B cell (primary cell): ENCODE data around the gene ADAMTSL2. TPM values are rescaled to one million over a fixed set of nuclear protein-coding genes. Genes with fewer than 3 reads are reported as not detected.

Experiments used
- ATAC-seq: fragments of 200-7000 bp; cut with Tn5 transposase; one replicate; pipeline ENCODE4 v1.10.0; 2021; ENCODE audit warnings: low read depth, mild to moderate bottlenecking, moderate number of reproducible peaks, moderate library complexity
- CTCF ChIA-PET: fragments of 350-600 bp; sonication (Branson Sonifier 250); formaldehyde crosslinking; loops from one replicate; lab custom pipeline; 2021; ENCODE audit warnings: antibody characterized with exemption, inconsistent platforms; lab: Charles Lee
- POLR2A ChIA-PET: fragments of 350-600 bp; sonication (Branson Sonifier 250); formaldehyde crosslinking; loops from one replicate; lab custom pipeline; 2021; ENCODE audit warnings: antibody characterized with exemption; lab: Charles Lee
- DNase-seq: peaks from one replicate; pipeline ENCODE4 v3.0.0; 2013
- H2AFZ ChIP-seq: 2 replicates; pipeline ENCODE4 v1.6.1; 2012; ENCODE audit warnings: mild to moderate bottlenecking, low read depth, low read length; ENCODE audit not compliant: insufficient read depth, poor library complexity, severe bottlenecking
- H3K27ac ChIP-seq, 2 donors: 1 replicate in 1 of 2; 2 replicates in 1 of 2; pipeline ENCODE4 v1.5.1; 2012 to 2013; ENCODE audit warnings: low read length in 2 of 2, mild to moderate bottlenecking in 2 of 2, moderate library complexity in 1 of 2
- H3K27me3 ChIP-seq, 4 experiments: fragments of 200-600 bp in 1 of 4; sonication (generic) in 1 of 4; replicated peaks in 1 of 4; 1 replicate in 2 of 4; 2 replicates in 2 of 4; pipeline versions ENCODE4 v1.6.1 to v1.7.0; 2013 to 2016; ENCODE audit warnings: low read length in 3 of 4, mild to moderate bottlenecking in 2 of 4, mixed read lengths in 1 of 4, moderate library complexity in 1 of 4; ENCODE audit not compliant: insufficient read depth in 4 of 4, control insufficient read depth in 3 of 4; ENCODE audit errors: control extremely low read depth in 1 of 4
- H3K36me3 ChIP-seq, 2 experiments: replicated peaks in 1 of 2; 1 replicate in 1 of 2; 2 replicates in 1 of 2; pipeline versions ENCODE4 v1.6.1 to v1.7.1; 2013; ENCODE audit warnings: low read length in 1 of 2; ENCODE audit not compliant: insufficient read depth in 2 of 2, control insufficient read depth in 1 of 2; ENCODE audit errors: control extremely low read depth in 1 of 2, extremely low read depth in 1 of 2
- H3K4me1 ChIP-seq, 2 donors: fragments of 200-600 bp in 1 of 2; sonication (generic) in 1 of 2; 1 replicate in 1 of 2; 2 replicates in 1 of 2; pipeline versions ENCODE4 v1.5.1 to v1.6.1; 2013 to 2017; ENCODE audit warnings: low read length in 2 of 2; ENCODE audit not compliant: control insufficient read depth in 2 of 2, insufficient read depth in 2 of 2
- H3K4me2 ChIP-seq: replicated peaks from 2 replicates; pipeline ENCODE3; 2012; ENCODE audit warnings: mild to moderate bottlenecking, low read depth, low read length; ENCODE audit not compliant: poor library complexity, severe bottlenecking
- H3K4me3 ChIP-seq, 5 experiments: fragments of 200-600 bp in 1 of 5; sonication (generic) in 1 of 5; 1 replicate in 3 of 5; 2 replicates in 2 of 5; pipeline versions ENCODE4 v1.5.1 to v1.7.0; 2011 to 2016; ENCODE audit warnings: low read length in 4 of 5, mild to moderate bottlenecking in 4 of 5, low read depth in 2 of 5, control low read depth in 1 of 5, moderate library complexity in 1 of 5; ENCODE audit not compliant: insufficient read depth in 1 of 5; ENCODE audit errors: control extremely low read depth in 1 of 5, extremely low read depth in 1 of 5
- H3K79me2 ChIP-seq: fragments of 200-600 bp; sonication (generic); one replicate; pipeline ENCODE4 v1.6.0; 2016; ENCODE audit warnings: low read length; ENCODE audit not compliant: control insufficient read depth, insufficient read depth
- H3K9ac ChIP-seq: fragments of 200-600 bp; sonication (generic); 2 replicates; pipeline ENCODE4 v1.6.1; 2017; ENCODE audit warnings: mild to moderate bottlenecking, low read length, moderate library complexity
- H3K9me3 ChIP-seq, 3 donors: one replicate each; pipeline versions ENCODE4 v1.6.1 to v1.7.1; 2013; ENCODE audit warnings: low read length in 2 of 3; ENCODE audit not compliant: control insufficient read depth in 2 of 3, insufficient read depth in 1 of 3; ENCODE audit errors: control extremely low read depth in 1 of 3
- H4K20me1 ChIP-seq: 2 replicates; pipeline ENCODE4 v1.6.0; 2012; ENCODE audit warnings: mild to moderate bottlenecking, low read length; ENCODE audit not compliant: insufficient read depth, control insufficient read depth, poor library complexity, severe bottlenecking
- H3K27ac Mint-ChIP-seq: one replicate; pipeline ENCODE4 v1.8.0; 2021; ENCODE audit warnings: mixed read lengths
- H3K27me3 Mint-ChIP-seq: one replicate; pipeline ENCODE4 v1.8.0; 2021; ENCODE audit warnings: mixed read lengths
- H3K4me1 Mint-ChIP-seq: one replicate; pipeline ENCODE4 v1.8.0; 2021; ENCODE audit warnings: mixed read lengths
- H3K4me3 Mint-ChIP-seq: one replicate; pipeline ENCODE4 v1.8.0; 2021; ENCODE audit warnings: mixed read lengths
- H3K9me3 Mint-ChIP-seq: one replicate; pipeline ENCODE4 v1.8.0; 2022; ENCODE audit warnings: mixed read lengths; ENCODE audit not compliant: insufficient read depth
- EZH2 ChIP-seq: IDR thresholded peaks from 2 replicates; pipeline ENCODE4 v1.6.1; 2012; ENCODE audit warnings: borderline replicate concordance, low read depth, mild to moderate bottlenecking, moderate library complexity, low read length; ENCODE audit not compliant: insufficient read depth, poor library complexity, severe bottlenecking
- WGBS: methylation state at CpG from one replicate; pipeline ENCODE4 v1.1.5; 2013; ENCODE audit warnings: missing lambda C conversion rate; ENCODE audit not compliant: insufficient coverage; 5-methylcytosine and 5-hydroxymethylcytosine counted together
- intact Hi-C: fragments of 100-400 bp; cut with micrococcal nuclease; formaldehyde crosslinking; loops from one replicate; pipeline ENCODE4 v1.10.0; 2022
- polyA plus RNA-seq: library from polyadenylated mRNA; depleted of rRNA; stranded (reverse); fragments of >200 nt; gene quantifications from 2 replicates; pipeline ENCODE4 v1.2.3, GENCODE V29; 2012
- total RNA-seq, 2 donors: library from RNA; stranded (reverse); fragments of 120-200 nt in 1 of 2; gene quantifications; 1 replicate in 1 of 2; 2 replicates in 1 of 2; pipeline versions ENCODE4 v1.2.3 to v1.2.4, GENCODE V29; 2013 to 2022
- TF ChIP-seq, protein P1 (sequence below): fragments of 200-600 bp; IDR thresholded peaks from one replicate; pipeline ENCODE4 v1.8.0; 2022; ENCODE audit warnings: antibody characterized with exemption, mild to moderate bottlenecking

ADAMTSL2 gene
- total and polyA plus RNA-seq, 2 donors (not counting 1 experiment from before 2014, with no cell fraction given): 0.03 TPM; not detected in 1

DNA sequence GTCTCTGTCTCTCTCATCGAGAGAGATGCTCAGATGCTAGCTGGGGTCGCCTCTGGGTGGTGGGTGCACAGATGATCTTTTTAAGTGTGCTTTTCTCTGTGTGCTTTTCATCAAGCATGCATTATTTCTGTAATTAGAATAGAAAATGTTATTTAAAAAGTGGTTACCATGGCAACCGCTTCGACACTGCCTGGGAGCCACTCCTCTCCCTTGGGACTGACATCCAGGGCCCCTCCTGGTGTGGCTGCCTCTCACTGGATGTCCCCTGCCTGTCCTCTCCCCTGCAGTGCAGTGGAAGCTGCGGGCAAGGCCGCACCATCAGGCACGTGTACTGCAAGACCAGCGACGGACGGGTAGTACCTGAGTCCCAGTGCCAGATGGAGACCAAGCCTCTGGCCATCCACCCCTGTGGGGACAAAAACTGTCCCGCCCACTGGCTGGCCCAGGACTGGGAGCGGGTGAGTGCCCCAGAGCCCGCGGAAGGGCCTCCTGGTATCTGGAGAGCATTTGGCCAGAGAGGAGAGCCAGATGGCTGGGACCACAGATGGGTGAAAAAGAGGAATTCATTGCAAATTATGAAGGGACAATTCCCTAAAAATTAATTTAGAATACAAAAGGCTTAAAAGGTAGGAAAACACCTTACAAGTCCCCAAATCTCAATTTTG is 34.7 kb downstream of the ADAMTSL2 start:
- intact Hi-C loops: no loop called here
- Histone ChIP-seq H3K27ac (no peak overlapping the region), H3K4me3 (no peak overlapping the region), H3K9me3 (no peaks in the 10 kb centered on the region), H3K36me3 (no peaks in the 10 kb centered on the region), H2AFZ (no peak overlapping the region), H3K4me2 (no peak overlapping the region), H3K4me1 (no peaks in the 10 kb centered on the region), H3K9ac (no peak overlapping the region), H3K79me2 (no peaks in the 10 kb centered on the region), H3K27me3 (peaks cover 0 to 6% (median 0%) of the 10 kb centered on the region in 4 experiments), H4K20me1 (no peaks in the 10 kb centered on the region)
- Mint-ChIP-seq H3K27me3 (peaks cover 9% of the 10 kb centered on the region), H3K4me1 (no peaks in the 10 kb centered on the region), H3K27ac (no peak overlapping the region), H3K9me3 (no peaks in the 10 kb centered on the region), H3K4me3 (no peak overlapping the region)
- DNase-seq (no peak), ATAC-seq (no peak)
- TF ChIP-seq, protein P1, sequence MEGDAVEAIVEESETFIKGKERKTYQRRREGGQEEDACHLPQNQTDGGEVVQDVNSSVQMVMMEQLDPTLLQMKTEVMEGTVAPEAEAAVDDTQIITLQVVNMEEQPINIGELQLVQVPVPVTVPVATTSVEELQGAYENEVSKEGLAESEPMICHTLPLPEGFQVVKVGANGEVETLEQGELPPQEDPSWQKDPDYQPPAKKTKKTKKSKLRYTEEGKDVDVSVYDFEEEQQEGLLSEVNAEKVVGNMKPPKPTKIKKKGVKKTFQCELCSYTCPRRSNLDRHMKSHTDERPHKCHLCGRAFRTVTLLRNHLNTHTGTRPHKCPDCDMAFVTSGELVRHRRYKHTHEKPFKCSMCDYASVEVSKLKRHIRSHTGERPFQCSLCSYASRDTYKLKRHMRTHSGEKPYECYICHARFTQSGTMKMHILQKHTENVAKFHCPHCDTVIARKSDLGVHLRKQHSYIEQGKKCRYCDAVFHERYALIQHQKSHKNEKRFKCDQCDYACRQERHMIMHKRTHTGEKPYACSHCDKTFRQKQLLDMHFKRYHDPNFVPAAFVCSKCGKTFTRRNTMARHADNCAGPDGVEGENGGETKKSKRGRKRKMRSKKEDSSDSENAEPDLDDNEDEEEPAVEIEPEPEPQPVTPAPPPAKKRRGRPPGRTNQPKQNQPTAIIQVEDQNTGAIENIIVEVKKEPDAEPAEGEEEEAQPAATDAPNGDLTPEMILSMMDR: no peak
- no peak for TF ChIP-seq EZH2
- ChIA-PET CTCF (no interaction called here), POLR2A (no interaction called here)
- WGBS: 86% methylated on average over 11 of the region's 14 CpGs

DNA sequence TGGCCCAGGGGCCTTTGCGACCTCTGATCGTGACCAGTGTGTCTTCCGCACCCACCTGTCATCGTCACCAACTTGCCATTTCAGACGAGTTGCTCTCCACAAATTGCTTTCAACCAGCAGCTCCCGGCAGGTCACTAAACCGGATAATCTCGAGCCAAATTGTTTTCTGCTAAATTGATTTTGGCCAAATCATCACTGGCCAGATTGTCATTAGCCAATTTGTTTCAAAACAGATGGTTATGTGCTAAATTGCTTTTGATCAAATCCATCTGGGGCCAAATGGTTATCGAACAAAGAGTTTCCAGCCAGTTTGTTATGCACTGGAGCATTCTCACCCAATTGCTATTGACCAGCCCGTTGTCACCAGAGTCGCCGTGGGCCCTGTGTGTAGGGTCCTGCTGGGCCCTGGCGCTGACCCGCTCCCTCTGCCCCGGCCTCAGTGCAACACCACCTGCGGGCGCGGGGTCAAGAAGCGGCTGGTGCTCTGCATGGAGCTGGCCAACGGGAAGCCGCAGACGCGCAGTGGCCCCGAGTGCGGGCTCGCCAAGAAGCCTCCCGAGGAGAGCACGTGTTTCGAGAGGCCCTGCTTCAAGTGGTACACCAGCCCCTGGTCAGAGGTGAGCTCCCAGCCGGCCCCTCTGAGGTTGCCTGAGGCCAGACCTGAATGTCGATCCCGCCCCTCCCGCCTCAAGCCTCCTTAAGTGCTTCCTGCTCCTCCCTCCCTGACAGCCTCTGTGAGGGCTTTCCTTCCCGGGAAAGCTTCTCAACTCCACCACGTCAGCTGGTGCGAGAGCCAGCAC is 35.6 kb downstream of the ADAMTSL2 start:
- H3K4me2 ChIP-seq: no peak overlapping the region
- no peak overlapping the region for H3K9ac ChIP-seq
- H3K4me3 ChIP-seq: no peak overlapping the region
- no peaks in the 10 kb centered on the region for H3K4me1 ChIP-seq
- TF ChIP-seq EZH2: no peak
- TF ChIP-seq, protein P1: no peak
- H4K20me1 ChIP-seq: no peaks in the 10 kb centered on the region
- intact Hi-C loops: no loop called here
- no peak overlapping the region for H3K27ac ChIP-seq
- 69% methylated on average over 36 of the region's 36 CpGs for WGBS
- H3K79me2 ChIP-seq: no peaks in the 10 kb centered on the region
- H3K36me3 ChIP-seq: no peaks in the 10 kb centered on the region
- Mint-ChIP-seq H3K4me3 (no peak overlapping the region), H3K4me1 (no peaks in the 10 kb centered on the region), H3K27me3 (peaks cover 13% of the 10 kb centered on the region), H3K27ac (no peak overlapping the region), H3K9me3 (no peaks in the 10 kb centered on the region)
- POLR2A ChIA-PET: no interaction called here
- no peak for ATAC-seq
- H2AFZ ChIP-seq: no peak overlapping the region
- DNase-seq: no peak
- CTCF ChIA-PET: no interaction called here
- H3K9me3 ChIP-seq: no peaks in the 10 kb centered on the region
- H3K27me3 ChIP-seq: peaks cover 0 to 6% (median 0%) of the 10 kb centered on the region in 4 experiments
